Lower leg skin (tissue), 4 donors: ENCODE measurements around the gene ENDOD1. TPM values are rescaled to one million over a fixed set of nuclear protein-coding genes. Genes with fewer than 3 reads are reported as not detected.

ENCODE experiments used
- DNase-seq, 2 donors: peaks; one replicate each; pipeline ENCODE4 v3.0.0-alpha.2; 2019; ENCODE audit warnings: low spot score in 2 of 2
- H3K4me3 ChIP-seq: fragments of 200-600 bp; sonication (generic); 2 replicates; pipeline ENCODE4 v1.5.1; 2017; ENCODE audit warnings: mild to moderate bottlenecking, low read depth; ENCODE audit not compliant: poor library complexity, severe bottlenecking
- CTCF ChIP-seq, 3 donors: fragments of 450-650 bp; IDR thresholded peaks; one replicate each; pipeline ENCODE4 v1.5.1; 2016; ENCODE audit warnings: antibody characterized with exemption in 3 of 3, mild to moderate bottlenecking in 3 of 3, moderate library complexity in 2 of 3
- POLR2A ChIP-seq, 2 donors: fragments of 450-650 bp; IDR thresholded peaks; one replicate each; pipeline ENCODE4 v1.6.1; 2016 to 2017; ENCODE audit warnings: antibody characterized with exemption in 2 of 2, mild to moderate bottlenecking in 1 of 2, moderate library complexity in 1 of 2
- WGBS, 2 donors: methylation state at CpG; one replicate each; pipeline ENCODE4 v1.1.5; 2018; 5-methylcytosine and 5-hydroxymethylcytosine counted together
- intact Hi-C: fragments of 100-400 bp; cut with DNase I; formaldehyde crosslinking; loops from one replicate; pipeline ENCODE4 v1.15.0; 2023; ENCODE audit warnings: low total_unique reads
- total RNA-seq, 4 donors: library from RNA; depleted of rRNA; stranded (reverse); fragments of >200 nt; gene quantifications; one replicate each; pipeline ENCODE4 v1.1.0, GENCODE V29; 2016

ENDOD1 gene
- total RNA-seq, 4 donors from 2014 or later = 57.6 to 113 (median 87.2) TPM

- no peak for DNase-seq
- H3K4me3 ChIP-seq = no peak overlapping the region
- TF ChIP-seq POLR2A (IDR thresholded peaks at IDR 0.05) (no peak), CTCF (IDR thresholded peaks at IDR 0.05) (no peak)
- intact Hi-C loops = no loop called here
- 73 to 74% methylated on average over 6 of the region's 6 CpGs for WGBS, 2 donors
These were observed 11.3 kb downstream of the ENDOD1 start for GRCh38 chr11:95100856-95101507.

GRCh38 chr11:95101935-95102334 is 12.3 kb downstream of the ENDOD1 start:
- no peak for TF ChIP-seq CTCF (IDR thresholded peaks at IDR 0.05)
- TF ChIP-seq POLR2A (IDR thresholded peaks at IDR 0.05) = no peak
- WGBS, 2 donors = 75 to 84% methylated on average over 1 of the region's 1 CpG

GRCh38 chr11:95102733-95103132 is 13.1 kb downstream of the ENDOD1 start:
- intact Hi-C loops = no loop called here
- 87 to 95% methylated on average over 2 of the region's 2 CpGs for WGBS, 2 donors
- TF ChIP-seq POLR2A (IDR thresholded peaks at IDR 0.05) (no peak), CTCF (IDR thresholded peaks at IDR 0.05) (no peak)
- H3K4me3 ChIP-seq = no peak overlapping the region
- no peak for DNase-seq

More at GRCh38 chr11:95101935-95102334, 12.3 kb downstream of the ENDOD1 start:
- intact Hi-C loops = no loop called here
- DNase-seq = no peak
- no peak overlapping the region for H3K4me3 ChIP-seq

GRCh38 chr11:95103701-95104100 is 14.1 kb downstream of the ENDOD1 start:
- intact Hi-C loops = no loop called here
- TF ChIP-seq CTCF (IDR thresholded peaks at IDR 0.05) = no peak
- TF ChIP-seq POLR2A (IDR thresholded peaks at IDR 0.05) = no peak
- DNase-seq = no peak
- WGBS, 2 donors = 86 to 90% methylated on average over 5 of the region's 5 CpGs
- H3K4me3 ChIP-seq = no peak overlapping the region

- no peak overlapping the region for H3K4me3 ChIP-seq
- TF ChIP-seq CTCF (IDR thresholded peaks at IDR 0.05) (no peak), POLR2A (IDR thresholded peaks at IDR 0.05) (no peak)
- WGBS, 2 donors = 57 to 68% methylated on average over 6 of the region's 6 CpGs
- intact Hi-C loops = no loop called here
- DNase-seq = no peak
These were observed 14.6 kb downstream of the ENDOD1 start for GRCh38 chr11:95104121-95104830.
